ENCODE results near the gene SWI5.
A peak's percentile ranks its signal among the peaks of the same experiment; 100 is the strongest.

SWI5 gene

GRCh38 chr9:128245421-128246151, 30.5 kb upstream of the SWI5 start:
- Histone ChIP-seq H4K8ac (ENCODE audit: low read length) (peak overlapping the region; percentile 96), H3K18ac (ENCODE audit: low read depth in 1 of 2, low read length in 2 of 2) (peak overlapping the region; percentile 90 to 93), H3K79me1 (replicated peaks; ENCODE audit: low read length, poor library complexity, severe bottlenecking) (peaks cover 1% of the 10 kb centered on the region), H3K9ac (ENCODE audit: low read length) (peak overlapping the region; percentile 74), H2AFZ (ENCODE audit: low read depth, low read length) (no peak overlapping the region), H2BK15ac (ENCODE audit: low read depth, poor library complexity, severe bottlenecking) (peak overlapping the region; percentile 76), H3K23ac (ENCODE audit: low read length in 2 of 2) (no peak overlapping the region), H2BK5ac (ENCODE audit: low read depth, low read length, poor library complexity, severe bottlenecking) (no peak overlapping the region), H3K9me3 (ENCODE audit: control insufficient read depth, low read length) (no peaks in the 10 kb centered on the region), H3K27me3 (ENCODE audit: control insufficient read depth in 1 of 2, insufficient read depth in 1 of 2, low read length in 2 of 2) (no peaks in the 10 kb centered on the region), H2BK12ac (ENCODE audit: low read length in 2 of 2) (peak overlapping the region; percentile 87 to 95), H2BK120ac (ENCODE audit: low read depth, low read length) (peak overlapping the region; percentile 90), H3K14ac (ENCODE audit: low read length in 2 of 2) (peak overlapping the region in 1 of 2 experiments; percentile 50), H3K4me2 (ENCODE audit: low read length, poor library complexity, severe bottlenecking) (no peak overlapping the region), H4K91ac (ENCODE audit: low read length) (peak overlapping the region; percentile 95), H2AK5ac (ENCODE audit: low read length, severe bottlenecking) (peak overlapping the region; percentile 82), H3K4ac (ENCODE audit: low read depth in 1 of 2, low read length in 2 of 2) (peak overlapping the region; percentile 57 to 93), H3K4me1 (ENCODE audit: control insufficient read depth, insufficient read depth, low read depth, low read length) (peaks cover 37% of the 10 kb centered on the region), H3K4me3 (ENCODE audit: insufficient read depth in 1 of 2, low read depth in 1 of 2, low read length in 2 of 2) (peak overlapping the region in 1 of 2 experiments; percentile 43), H3K27ac (ENCODE audit: low read length, poor library complexity, severe bottlenecking) (peak overlapping the region; percentile 12), H3K36me3 (ENCODE audit: control insufficient read depth in 1 of 2, insufficient read depth in 2 of 2, low read depth in 1 of 2, low read length in 2 of 2) (peaks cover 22 to 54% of the 10 kb centered on the region in 2 experiments)
- WGBS, result 25% methylated on average over 13 of the region's 13 CpGs
- peak; percentile 78 for DNase-seq

- WGBS, result 74% methylated on average over 2 of the region's 2 CpGs
Measured at GRCh38 chr9:128246471-128246870, 29.6 kb upstream of the SWI5 start.

GRCh38 chr9:128247226-128247803, 28.8 kb upstream of the SWI5 start:
- Histone ChIP-seq H3K9ac (ENCODE audit: low read length) (no peak overlapping the region), H4K8ac (ENCODE audit: low read length) (peak overlapping the region; percentile 27), H3K4ac (ENCODE audit: low read depth in 1 of 2, low read length in 2 of 2) (peak overlapping the region in 1 of 2 experiments; percentile 6), H4K91ac (ENCODE audit: low read length) (peak overlapping the region; percentile 25), H3K79me1 (replicated peaks; ENCODE audit: low read length, poor library complexity, severe bottlenecking) (peaks cover 1% of the 10 kb centered on the region), H2AFZ (ENCODE audit: low read depth, low read length) (no peak overlapping the region), H2BK12ac (ENCODE audit: low read length in 2 of 2) (peak overlapping the region in 1 of 2 experiments; percentile 56), H3K4me1 (ENCODE audit: control insufficient read depth, insufficient read depth, low read depth, low read length) (peaks cover 44% of the 10 kb centered on the region), H3K18ac (ENCODE audit: low read depth in 1 of 2, low read length in 2 of 2) (peak overlapping the region in 1 of 2 experiments; percentile 58), H3K4me2 (ENCODE audit: low read length, poor library complexity, severe bottlenecking) (no peak overlapping the region), H3K27ac (ENCODE audit: low read length, poor library complexity, severe bottlenecking) (no peak overlapping the region), H3K23ac (ENCODE audit: low read length in 2 of 2) (peak overlapping the region in 1 of 2 experiments; percentile 40), H3K14ac (ENCODE audit: low read length in 2 of 2) (no peak overlapping the region), H2BK5ac (ENCODE audit: low read depth, low read length, poor library complexity, severe bottlenecking) (no peak overlapping the region), H3K36me3 (ENCODE audit: control insufficient read depth in 1 of 2, insufficient read depth in 2 of 2, low read depth in 1 of 2, low read length in 2 of 2) (peaks cover 25 to 49% of the 10 kb centered on the region in 2 experiments), H2BK15ac (ENCODE audit: low read depth, poor library complexity, severe bottlenecking) (no peak overlapping the region), H2AK5ac (ENCODE audit: low read length, severe bottlenecking) (no peak overlapping the region), H3K4me3 (ENCODE audit: insufficient read depth in 1 of 2, low read depth in 1 of 2, low read length in 2 of 2) (no peak overlapping the region), H2BK120ac (ENCODE audit: low read depth, low read length) (no peak overlapping the region), H3K9me3 (ENCODE audit: control insufficient read depth, low read length) (no peaks in the 10 kb centered on the region), H3K27me3 (ENCODE audit: control insufficient read depth in 1 of 2, insufficient read depth in 1 of 2, low read length in 2 of 2) (no peaks in the 10 kb centered on the region)
- 81% methylated on average over 4 of the region's 5 CpGs for WGBS
- DNase-seq, result no peak

More at GRCh38 chr9:128246471-128246870, 29.6 kb upstream of the SWI5 start:
- H3K79me1 ChIP-seq (replicated peaks; ENCODE audit: low read length, poor library complexity, severe bottlenecking), result peaks cover 1% of the 10 kb centered on the region
- no peak overlapping the region for H3K14ac ChIP-seq (ENCODE audit: low read length in 2 of 2)
- H3K4me3 ChIP-seq (ENCODE audit: insufficient read depth in 1 of 2, low read depth in 1 of 2, low read length in 2 of 2), result no peak overlapping the region
- no peak for DNase-seq
- H2BK5ac ChIP-seq (ENCODE audit: low read depth, low read length, poor library complexity, severe bottlenecking), result no peak overlapping the region
- peaks cover 44% of the 10 kb centered on the region for H3K4me1 ChIP-seq (ENCODE audit: control insufficient read depth, insufficient read depth, low read depth, low read length)
- no peak overlapping the region for H3K4me2 ChIP-seq (ENCODE audit: low read length, poor library complexity, severe bottlenecking)
- H4K91ac ChIP-seq (ENCODE audit: low read length), result peak overlapping the region; percentile 92
- H2AK5ac ChIP-seq (ENCODE audit: low read length, severe bottlenecking), result no peak overlapping the region
- H2BK15ac ChIP-seq (ENCODE audit: low read depth, poor library complexity, severe bottlenecking), result no peak overlapping the region
- H2BK12ac ChIP-seq (ENCODE audit: low read length in 2 of 2), result peak overlapping the region; percentile 81 to 92
- H4K8ac ChIP-seq (ENCODE audit: low read length), result peak overlapping the region; percentile 45
- H2AFZ ChIP-seq (ENCODE audit: low read depth, low read length), result peak overlapping the region; percentile 54
- H3K9me3 ChIP-seq (ENCODE audit: control insufficient read depth, low read length), result no peaks in the 10 kb centered on the region
- H3K9ac ChIP-seq (ENCODE audit: low read length), result peak overlapping the region; percentile 32
- H3K18ac ChIP-seq (ENCODE audit: low read depth in 1 of 2, low read length in 2 of 2), result peak overlapping the region; percentile 35 to 77
- H3K23ac ChIP-seq (ENCODE audit: low read length in 2 of 2), result no peak overlapping the region
- H2BK120ac ChIP-seq (ENCODE audit: low read depth, low read length), result no peak overlapping the region
- H3K4ac ChIP-seq (ENCODE audit: low read depth in 1 of 2, low read length in 2 of 2), result peak overlapping the region; percentile 75 to 84
- H3K27ac ChIP-seq (ENCODE audit: low read length, poor library complexity, severe bottlenecking), result no peak overlapping the region
- H3K27me3 ChIP-seq (ENCODE audit: control insufficient read depth in 1 of 2, insufficient read depth in 1 of 2, low read length in 2 of 2), result no peaks in the 10 kb centered on the region
- H3K36me3 ChIP-seq (ENCODE audit: control insufficient read depth in 1 of 2, insufficient read depth in 2 of 2, low read depth in 1 of 2, low read length in 2 of 2), result peaks cover 17 to 54% of the 10 kb centered on the region in 2 experiments

- H2AK5ac ChIP-seq (ENCODE audit: low read length, severe bottlenecking), result no peak overlapping the region
- no peak overlapping the region for H3K23ac ChIP-seq (ENCODE audit: low read length in 2 of 2)
- no peak overlapping the region for H2BK12ac ChIP-seq (ENCODE audit: low read length in 2 of 2)
- H2BK5ac ChIP-seq (ENCODE audit: low read depth, low read length, poor library complexity, severe bottlenecking), result no peak overlapping the region
- H3K9ac ChIP-seq (ENCODE audit: low read length), result no peak overlapping the region
- H3K4me1 ChIP-seq (ENCODE audit: control insufficient read depth, insufficient read depth, low read depth, low read length), result peaks cover 42% of the 10 kb centered on the region
- peaks cover 37 to 65% of the 10 kb centered on the region in 2 experiments for H3K36me3 ChIP-seq (ENCODE audit: control insufficient read depth in 1 of 2, insufficient read depth in 2 of 2, low read depth in 1 of 2, low read length in 2 of 2)
- no peaks in the 10 kb centered on the region for H3K9me3 ChIP-seq (ENCODE audit: control insufficient read depth, low read length)
- no peak overlapping the region for H3K4me2 ChIP-seq (ENCODE audit: low read length, poor library complexity, severe bottlenecking)
- no peak overlapping the region for H3K27ac ChIP-seq (ENCODE audit: low read length, poor library complexity, severe bottlenecking)
- no peak for DNase-seq
- no peak overlapping the region for H2BK120ac ChIP-seq (ENCODE audit: low read depth, low read length)
- H3K18ac ChIP-seq (ENCODE audit: low read depth in 1 of 2, low read length in 2 of 2), result no peak overlapping the region
- H2AFZ ChIP-seq (ENCODE audit: low read depth, low read length), result no peak overlapping the region
- no peaks in the 10 kb centered on the region for H3K27me3 ChIP-seq (ENCODE audit: control insufficient read depth in 1 of 2, insufficient read depth in 1 of 2, low read length in 2 of 2)
- no peak overlapping the region for H4K8ac ChIP-seq (ENCODE audit: low read length)
- H4K91ac ChIP-seq (ENCODE audit: low read length), result no peak overlapping the region
- WGBS, result 91% methylated on average over 8 of the region's 8 CpGs
- no peaks in the 10 kb centered on the region for H3K79me1 ChIP-seq (replicated peaks; ENCODE audit: low read length, poor library complexity, severe bottlenecking)
- H3K4ac ChIP-seq (ENCODE audit: low read depth in 1 of 2, low read length in 2 of 2), result no peak overlapping the region
- no peak overlapping the region for H2BK15ac ChIP-seq (ENCODE audit: low read depth, poor library complexity, severe bottlenecking)
- no peak overlapping the region for H3K4me3 ChIP-seq (ENCODE audit: insufficient read depth in 1 of 2, low read depth in 1 of 2, low read length in 2 of 2)
- H3K14ac ChIP-seq (ENCODE audit: low read length in 2 of 2), result no peak overlapping the region
Measured at GRCh38 chr9:128249558-128249907, 26.5 kb upstream of the SWI5 start.
